DMS153 treated with DMSO at 0.1 percent for 48 hours (cell line): ENCODE data around the gene MTCL3.
A peak's percentile ranks its signal among the peaks of the same experiment; 100 is the strongest.

Source experiments
- DNase-seq: peaks from one replicate; lab custom pipeline; 2025; ENCODE audit not compliant: unreplicated experiment; lab: John Stamatoyannopoulos, UW

Gene MTCL3

DNA sequence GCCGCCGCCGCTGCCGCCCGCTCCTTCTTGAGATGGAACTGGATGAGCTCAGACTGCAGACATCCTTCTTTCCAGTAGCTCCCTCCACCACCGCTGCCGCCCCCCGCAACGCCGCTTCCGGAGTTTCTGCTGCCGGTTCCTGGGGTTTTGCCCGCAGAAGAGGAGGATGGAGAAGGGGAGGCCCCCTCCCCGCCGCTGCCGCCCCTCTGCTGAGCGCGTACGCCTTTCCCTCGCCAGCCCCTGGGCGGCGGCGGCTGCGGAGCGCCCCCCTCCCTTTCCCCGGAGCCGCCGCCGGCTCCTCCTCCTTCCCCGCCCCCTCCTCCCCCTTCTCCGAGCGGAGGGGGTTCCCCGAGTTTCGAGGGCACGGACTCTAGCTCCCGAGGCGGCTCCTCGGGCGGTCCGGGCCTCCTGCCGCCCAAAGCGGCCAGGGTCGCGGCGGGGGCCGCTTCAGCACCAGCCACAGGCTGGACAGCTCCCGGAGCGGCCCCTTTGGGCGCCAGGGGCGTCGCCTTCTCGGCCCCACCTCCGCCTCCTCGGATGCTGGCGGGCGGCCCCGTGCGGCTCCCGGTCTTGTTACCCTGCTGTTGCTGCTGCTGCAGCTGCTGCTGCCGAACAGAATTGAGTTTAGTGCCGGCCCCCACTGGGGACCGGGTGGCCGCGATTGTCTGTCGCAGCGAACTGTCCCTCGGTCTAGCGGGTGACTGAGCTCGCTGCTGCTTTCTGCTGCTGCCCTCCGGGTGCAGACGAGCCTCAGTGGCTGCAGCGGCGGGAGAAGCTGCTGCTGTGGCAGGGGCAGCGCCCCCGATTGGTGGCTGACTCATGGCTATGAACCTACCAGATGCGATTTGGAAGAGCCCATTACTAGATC is 3.1 kb downstream of the MTCL3 start:
- peak; percentile 89 for DNase-seq

- DNase-seq: no peak
Measured at GRCh38 chr6:127515234-127515793, 3.8 kb downstream of the MTCL3 start.

- no peak for DNase-seq
Measured at GRCh38 chr6:127514773-127515227, 4.3 kb downstream of the MTCL3 start.

DNA sequence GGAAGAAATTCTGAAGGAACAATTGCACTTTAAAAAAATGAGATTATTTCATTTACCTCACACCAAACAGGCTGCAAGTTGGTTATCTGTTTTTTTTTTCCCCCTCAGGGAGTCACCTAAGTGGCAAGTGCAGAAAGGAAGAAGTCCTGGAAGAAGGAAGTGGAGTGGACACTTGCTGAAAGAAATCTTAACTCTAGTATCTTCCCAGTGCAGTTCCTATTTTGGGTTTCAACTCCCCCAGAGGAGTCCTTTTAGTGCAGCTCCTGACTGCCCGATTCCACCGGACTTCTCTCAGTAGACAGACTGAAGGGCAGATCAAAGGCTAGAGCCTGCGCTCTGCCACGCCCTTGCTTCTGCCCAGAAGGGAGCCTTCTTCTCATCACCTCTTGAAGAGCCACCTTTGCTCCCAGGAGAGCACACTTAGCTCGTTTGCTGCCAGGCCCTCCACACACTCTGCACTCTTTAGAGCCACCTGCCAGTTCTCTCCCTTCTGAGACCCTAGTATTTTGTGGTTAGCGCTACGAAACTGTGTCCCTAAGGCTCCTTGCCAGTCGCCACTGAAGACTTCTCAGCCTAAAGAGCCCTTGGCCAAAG is 4.9 kb downstream of the MTCL3 start:
- DNase-seq: no peak

DNA sequence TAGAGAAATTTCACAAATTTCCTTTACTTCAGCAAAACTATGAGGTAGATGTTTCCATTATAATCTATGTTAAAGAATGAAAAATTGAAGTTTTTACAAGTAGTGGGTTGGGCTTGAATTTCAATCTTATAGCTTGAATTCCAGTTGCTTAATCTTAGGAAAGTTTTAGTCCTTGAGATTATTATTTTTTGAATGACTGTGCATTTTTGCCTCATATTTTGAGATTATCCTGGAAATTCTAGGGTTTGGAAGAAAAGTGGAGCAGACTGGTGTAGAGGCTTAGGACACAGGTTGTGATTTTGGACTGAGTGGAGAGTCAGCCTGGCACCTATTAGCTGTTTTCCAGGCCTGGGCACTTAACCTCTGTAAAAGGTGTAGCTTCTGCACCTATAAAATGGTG is 5.7 kb downstream of the MTCL3 start:
- no peak for DNase-seq

DNA sequence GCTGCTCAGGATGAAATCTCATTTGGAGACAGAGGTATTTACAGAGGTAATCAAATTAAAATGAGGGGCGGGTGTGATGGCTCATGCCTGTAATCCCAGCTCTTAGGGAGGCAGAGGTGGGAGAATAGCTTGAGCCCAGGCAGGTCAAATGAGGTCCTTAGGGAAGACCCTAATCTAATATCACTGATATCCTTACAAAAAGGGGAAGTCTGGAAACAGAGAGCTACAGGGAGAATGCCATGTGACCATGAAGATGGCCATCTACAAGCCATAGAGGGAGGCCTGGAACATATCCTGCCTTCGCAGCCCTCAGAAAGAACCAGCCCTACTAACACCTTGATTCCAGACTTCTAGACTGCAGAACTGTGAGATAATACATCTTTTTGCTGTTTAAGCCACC is 8.3 kb downstream of the MTCL3 start:
- DNase-seq: no peak

GRCh38 chr6:127506894-127507293 is 12.2 kb downstream of the MTCL3 start:
- no peak for DNase-seq

DNA sequence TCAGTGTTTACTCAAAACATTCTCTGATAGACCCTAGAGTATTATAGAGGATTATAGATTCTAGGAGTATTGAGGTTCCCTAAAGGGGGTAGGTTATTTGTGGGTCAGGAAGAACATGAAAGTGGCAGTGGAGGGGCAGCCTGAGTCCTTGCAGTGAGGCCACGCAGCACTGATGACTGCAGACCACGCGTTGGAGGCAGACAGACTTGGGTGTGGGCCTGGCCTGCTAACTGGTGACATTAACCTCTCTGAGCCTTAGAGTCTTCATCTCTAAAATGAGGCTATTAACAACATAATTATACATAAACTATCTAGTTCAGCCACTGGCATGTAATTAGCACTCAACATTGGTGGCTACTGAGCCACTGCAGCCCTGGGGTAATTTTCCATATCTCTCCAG is 16.1 kb downstream of the MTCL3 start:
- DNase-seq: no peak

- no peak for DNase-seq
Measured at GRCh38 chr6:127497410-127497809, 21.7 kb downstream of the MTCL3 start.

GRCh38 chr6:127496471-127496870 is 22.7 kb downstream of the MTCL3 start:
- DNase-seq: no peak

GRCh38 chr6:127494240-127494767 is 24.8 kb downstream of the MTCL3 start:
- DNase-seq: no peak

- no peak for DNase-seq
Measured at GRCh38 chr6:127489248-127489647, 29.9 kb downstream of the MTCL3 start.

DNA sequence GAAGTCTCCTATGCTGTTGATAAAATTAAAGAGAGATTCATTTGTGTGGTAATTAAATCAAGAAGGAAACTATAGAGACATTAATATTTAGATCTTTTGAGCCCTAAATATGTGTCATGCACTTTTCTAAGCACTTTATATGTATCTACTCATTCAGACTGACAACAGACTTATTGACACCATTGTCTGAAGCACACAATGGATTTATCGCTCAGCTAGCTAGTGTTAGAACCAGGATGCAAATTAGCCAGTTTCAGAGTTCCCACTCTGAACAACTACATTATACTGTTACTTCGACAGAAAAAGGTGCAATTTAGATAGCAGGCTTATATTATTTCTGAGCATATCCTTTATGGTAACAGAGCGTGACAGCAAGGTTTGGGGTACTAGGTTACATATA is 32.2 kb downstream of the MTCL3 start:
- no peak for DNase-seq

DNA sequence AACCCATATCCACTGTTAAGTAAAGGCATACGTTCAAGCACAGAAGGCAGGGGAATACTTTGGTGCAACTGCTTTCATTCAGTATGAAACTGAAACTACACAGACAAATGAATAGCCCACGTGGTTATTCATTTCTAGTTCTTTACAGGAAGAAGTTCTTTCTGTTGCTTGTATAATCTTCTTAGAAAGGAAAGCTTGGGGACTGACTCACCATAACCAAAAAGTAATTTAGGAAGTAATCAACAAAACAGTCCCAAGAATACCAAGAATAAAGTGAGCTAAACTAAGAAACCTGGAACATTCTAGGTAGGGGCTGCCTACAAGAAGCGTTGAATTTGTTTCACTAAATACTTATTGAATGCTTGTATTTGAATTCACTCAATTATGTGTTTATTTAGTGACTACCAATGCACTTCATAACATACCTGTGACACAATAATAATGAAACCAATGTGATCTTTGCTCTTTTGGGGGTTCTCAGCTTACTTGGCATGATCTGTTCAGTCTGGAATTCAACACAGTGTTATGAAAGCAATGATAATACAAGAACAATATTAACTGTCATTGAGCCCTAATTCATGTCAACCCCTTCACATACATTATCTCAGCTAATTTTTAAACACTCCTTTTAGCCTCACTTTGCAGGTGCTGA is 34.8 kb downstream of the MTCL3 start:
- no peak for DNase-seq

DNA sequence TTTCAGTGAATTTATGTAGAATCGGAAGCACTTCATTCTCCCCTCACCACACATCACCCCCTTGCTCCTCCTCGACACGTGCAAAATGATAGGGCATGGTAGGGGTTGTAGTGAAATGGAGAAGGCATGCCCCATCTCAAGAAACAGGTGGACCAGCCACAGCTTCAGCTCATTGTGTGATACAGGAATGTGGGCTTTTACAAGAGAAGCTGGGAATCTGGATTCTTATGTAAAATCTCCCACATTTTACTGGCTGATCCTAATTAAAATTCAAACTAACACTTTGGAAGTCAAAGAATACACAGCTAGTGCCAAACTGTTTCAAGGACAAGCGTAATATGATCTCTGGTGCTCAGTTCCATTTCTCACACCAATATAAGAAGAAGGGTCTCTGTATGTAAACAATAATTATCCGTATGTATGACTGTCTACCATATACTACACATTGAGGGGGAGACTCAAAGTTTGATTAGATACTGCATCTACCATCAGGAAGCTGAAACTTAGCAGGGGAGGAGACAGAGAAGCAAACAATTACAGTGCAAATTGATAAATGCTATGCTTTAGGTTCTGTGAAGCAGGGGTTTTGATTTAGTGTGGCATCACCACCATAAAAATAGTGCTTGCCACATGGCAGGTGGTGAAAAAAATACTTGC is 35.6 kb downstream of the MTCL3 start:
- DNase-seq: no peak

GRCh38 chr6:127482325-127482724 is 36.8 kb downstream of the MTCL3 start:
- DNase-seq: no peak

DNA sequence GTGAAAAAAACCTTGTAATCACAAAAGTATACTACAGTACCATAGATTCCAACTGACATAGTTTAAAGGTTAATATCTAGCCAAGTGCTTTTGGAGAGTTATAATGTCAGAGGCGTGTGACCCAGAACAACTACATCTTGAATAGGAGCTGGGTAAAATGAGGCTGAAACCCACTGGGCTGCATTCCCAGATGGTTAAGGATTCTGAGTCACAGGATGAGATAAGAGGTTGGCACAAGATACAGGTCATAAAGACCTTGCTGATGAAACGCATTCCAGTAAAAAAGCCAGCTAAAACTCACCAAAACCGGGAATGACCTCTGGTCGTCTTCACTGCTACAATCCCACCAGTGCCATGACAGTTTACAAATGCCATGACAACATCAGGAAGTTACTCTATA is 37.5 kb downstream of the MTCL3 start:
- no peak for DNase-seq

GRCh38 chr6:127481111-127481510 is 38.0 kb downstream of the MTCL3 start:
- DNase-seq: no peak

DNA sequence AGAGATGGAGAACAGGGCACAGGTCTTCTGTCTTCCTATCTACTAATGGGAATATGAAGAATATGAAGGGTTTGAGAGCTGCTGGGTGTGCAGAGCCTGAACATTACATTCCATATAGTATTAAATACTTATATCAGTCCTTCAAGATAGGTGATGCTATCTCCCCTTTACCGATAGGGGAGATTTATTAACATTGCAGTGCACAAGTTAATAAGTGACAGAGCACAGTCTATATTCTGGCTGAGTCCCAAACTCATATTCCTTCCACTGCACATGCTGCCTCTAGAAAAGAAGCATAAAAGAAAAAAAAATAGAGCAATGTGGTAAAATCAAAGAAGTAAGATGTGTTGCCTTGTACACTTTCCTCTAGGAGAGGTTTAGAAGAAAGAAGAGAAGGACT is 41.5 kb downstream of the MTCL3 start:
- no peak for DNase-seq

DNA sequence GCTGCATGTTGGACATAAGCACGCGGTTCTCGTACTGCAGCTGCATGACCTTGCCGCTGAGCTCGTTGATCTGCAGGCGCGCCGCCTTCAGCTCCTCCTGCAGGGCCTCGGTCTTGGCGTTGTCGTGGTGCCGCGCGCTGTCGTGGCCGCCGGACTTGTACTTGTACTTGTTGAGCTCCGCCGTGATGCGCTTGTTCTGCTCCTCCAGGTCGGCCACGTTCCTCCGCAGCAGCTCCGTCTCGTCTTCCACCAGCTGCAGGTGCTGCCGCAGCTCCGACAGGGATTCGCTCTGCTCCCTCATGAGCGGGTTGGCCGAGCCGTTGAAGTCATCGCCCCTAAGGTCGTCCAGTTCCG is 43.3 kb downstream of the MTCL3 start:
- DNase-seq: no peak
